ENCODE results near the gene BIN2.
"Not testable (repeated sequence)": the region's sequence is repeated elsewhere in the genome, so short reads cannot be mapped to it uniquely, and the experiment has no call there.

BIN2 gene

DNA sequence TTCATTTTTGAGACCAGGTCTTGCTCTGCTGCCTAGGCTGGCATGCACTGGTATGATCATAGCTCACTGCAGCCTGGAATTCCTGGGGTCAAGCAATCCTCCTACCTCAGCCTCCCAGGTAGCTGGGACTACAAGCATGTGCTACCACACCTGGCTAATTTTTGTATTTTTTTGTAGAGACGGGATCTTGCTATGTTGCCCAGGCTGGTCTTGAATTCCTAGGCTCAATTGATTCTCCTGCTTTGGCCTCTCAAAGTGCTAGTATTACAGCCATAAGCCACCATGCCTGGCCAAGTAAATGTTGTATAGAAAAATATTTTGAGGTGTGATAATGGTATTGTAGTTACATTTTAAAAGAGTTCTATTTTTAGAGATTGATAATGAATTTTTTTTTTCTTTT lies 12.6 kb downstream of the BIN2 start:
- DNase-seq (ENCODE audit: low spot score): no peak

DNA sequence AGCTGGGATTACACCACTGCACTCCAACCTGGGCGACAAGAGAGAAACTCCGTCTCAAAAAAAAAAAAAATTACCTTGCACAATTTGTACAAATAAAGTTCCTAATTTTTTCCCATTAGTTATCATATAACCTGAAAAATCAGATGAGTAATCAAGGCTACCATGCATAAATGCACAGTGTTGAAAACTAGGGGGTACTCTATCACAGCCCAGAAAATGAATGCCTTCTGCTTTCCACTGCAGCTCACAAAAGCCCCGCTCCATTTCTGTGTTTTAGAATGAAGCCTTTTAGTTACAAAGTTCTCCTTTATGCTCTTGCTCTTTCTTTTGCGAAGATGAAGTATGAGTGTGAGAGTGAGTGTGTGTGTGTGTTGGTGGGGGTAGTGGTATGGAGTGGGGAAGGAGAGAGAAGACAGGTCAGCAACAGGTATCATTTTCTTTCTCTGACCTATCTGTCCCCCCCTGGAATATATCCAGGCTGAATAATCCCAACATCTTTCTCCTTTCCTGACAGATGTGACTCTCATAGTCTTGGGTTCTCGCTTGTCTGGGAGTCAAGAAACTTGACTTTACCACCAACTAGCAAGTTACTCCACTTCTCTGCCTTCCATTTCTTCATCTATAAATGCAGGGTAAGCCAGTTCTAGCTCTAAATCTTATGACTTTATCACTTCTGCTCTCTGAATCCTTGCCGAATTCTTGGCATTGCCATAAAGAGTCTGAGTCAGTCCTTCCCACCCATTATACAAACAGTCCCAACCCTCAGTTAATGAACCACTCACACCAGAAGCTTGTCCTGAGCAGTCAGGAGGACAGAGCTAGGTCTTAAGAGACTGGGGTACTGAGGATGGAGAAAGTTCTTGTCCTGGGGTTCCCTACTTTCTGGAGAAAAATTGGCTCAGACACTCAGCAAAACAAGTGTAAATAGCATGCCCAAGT lies 16.1 kb downstream of the BIN2 start:
- no peak for DNase-seq (ENCODE audit: low spot score)

- DNase-seq (ENCODE audit: low spot score): no peak
These were observed 17.5 kb downstream of the BIN2 start for GRCh38 chr12:51306507-51306906.

- DNase-seq (ENCODE audit: low spot score): not testable (repeated sequence)
These were observed 23.2 kb downstream of the BIN2 start for GRCh38 chr12:51300768-51301167.

DNA sequence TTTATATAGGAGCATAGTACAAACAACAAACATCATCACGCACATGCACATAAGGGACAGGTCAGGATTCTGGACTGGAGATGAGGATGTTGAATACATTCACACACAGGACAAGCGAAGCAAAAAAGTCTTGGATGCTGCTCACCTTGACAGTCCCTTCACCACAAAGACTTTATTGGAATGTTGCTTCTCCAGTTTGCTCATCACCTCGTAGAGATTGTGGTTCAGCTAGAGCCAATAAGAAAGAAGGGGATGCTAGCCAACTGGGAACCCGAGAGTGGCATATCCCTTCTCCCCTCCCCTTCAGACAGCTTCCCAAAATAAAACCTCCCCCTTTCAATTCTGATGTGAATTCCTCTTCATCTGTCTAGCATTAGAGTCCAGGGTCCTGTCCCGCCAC lies 28.3 kb downstream of the BIN2 start:
- DNase-seq (ENCODE audit: low spot score): no peak

DNA sequence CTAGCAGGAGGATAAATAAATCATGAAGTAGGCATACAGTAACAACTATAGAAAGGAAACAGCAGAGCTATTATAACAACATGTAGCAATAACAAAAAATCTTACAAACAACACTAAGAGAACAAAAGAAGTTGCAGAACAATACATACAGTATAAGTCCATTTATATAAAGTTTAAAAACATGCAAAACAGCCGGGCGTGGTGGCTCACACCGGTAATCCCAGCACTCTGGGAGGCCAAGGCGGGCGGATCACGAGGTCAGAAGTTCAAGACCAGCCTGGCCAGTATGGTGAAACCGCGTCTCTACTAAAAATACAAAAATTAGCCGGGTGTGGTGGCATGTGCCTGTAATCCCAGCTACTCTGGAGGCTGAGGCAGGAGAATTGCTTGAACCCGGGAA lies 29.9 kb downstream of the BIN2 start:
- DNase-seq (ENCODE audit: low spot score): not testable (repeated sequence)

- no peak for DNase-seq (ENCODE audit: low spot score)
These were observed 30.3 kb downstream of the BIN2 start for GRCh38 chr12:51293696-51294095.

DNA sequence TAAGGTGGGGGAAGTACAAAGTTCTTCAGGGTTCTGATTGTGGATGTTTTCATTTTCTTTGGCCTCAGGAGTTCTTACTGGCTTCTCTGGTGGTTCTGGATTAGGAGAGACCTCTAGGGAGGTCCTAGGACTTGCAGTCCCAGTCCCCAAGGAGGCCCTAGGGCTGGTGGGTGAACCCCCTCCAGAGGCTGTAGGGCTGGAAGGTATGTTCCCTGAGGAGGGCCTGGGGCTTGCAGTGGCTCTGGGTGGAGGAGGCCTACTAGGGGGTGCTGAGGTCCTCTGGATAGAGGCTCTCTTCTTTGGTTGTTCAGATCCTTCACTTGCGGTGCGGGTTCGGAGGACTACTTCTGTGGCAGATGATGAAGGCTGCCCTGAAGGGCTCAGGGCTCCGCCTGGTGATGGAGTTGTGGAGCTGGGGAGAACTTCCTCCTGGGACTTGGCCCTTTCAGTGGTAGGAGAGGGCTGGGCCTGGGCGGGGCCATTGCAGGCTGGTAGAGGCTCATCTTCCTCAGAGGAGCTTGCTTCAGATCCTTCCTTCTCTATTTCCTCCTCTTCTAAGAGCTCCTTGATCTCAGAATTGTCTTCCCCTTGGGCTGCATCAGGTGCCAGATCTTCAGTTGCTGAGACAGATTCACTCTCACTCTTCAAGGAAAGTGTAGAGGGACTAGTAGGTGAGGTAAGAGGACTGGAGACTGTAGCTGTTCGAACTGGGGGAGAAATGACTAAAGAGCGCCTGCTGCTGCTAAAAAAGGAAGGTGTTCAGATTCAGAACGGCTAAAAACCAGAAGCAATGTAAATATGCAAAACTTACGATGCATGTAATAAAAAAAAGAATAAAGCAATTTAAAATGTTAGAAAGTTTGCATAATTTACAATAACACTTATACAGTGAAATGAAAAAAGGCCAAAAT lies 32.1 kb downstream of the BIN2 start:
- not testable (repeated sequence) for DNase-seq (ENCODE audit: low spot score)

DNA sequence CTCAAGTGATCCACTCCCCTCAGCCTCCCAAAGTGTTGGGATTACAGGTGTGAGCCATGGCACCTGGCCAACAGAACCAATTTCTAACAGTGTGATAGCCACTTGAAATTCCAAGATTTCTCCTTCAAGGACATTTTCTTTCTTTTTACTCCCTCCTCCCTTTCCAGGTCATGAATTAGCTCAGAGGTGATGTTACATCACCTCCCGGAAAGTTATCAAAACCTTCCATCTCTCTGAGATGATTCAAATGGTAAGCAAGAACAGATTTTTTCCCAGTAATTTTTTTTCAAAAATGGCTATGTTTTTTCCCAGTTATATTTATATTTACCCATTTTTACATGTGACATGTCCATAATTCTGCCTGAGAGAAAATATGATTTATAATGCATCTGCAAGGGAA lies 38.1 kb downstream of the BIN2 start:
- DNase-seq (ENCODE audit: low spot score): no peak

DNA sequence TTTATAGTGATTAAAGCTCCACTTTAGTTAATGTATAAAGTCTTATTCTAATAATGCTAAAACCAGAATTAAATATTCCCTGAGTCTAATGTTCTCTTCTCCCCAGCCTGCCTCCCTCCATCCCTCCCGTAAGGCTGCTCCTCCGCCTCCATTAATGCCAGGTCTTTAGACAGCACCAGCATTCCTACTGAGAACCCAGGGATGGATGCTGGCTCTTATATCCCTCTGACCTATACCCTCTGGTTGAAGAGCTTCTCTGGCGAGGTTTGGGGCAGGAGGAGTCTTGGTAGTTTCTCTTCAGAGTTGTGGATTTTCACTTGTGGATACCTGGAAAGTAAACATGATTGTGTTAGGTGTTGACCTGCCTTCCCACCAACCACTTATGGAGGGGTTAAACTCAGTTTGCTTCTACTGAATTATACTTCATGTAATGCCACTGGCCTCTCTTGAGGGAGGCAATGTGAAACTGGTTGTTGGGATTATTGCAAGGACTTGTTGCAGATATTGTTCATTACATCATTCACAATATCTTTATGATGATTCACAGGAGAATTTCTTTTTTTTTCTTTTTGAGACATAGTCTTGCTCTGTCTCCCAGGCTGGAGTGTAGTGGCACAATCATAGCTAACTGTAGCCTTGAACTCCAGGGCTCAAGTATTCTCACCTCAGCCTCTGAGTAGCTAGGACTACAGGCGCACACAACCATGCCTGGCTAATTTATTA lies 42.6 kb downstream of the BIN2 start:
- no peak for DNase-seq (ENCODE audit: low spot score)

- no peak for DNase-seq (ENCODE audit: low spot score)
These were observed 48.9 kb downstream of the BIN2 start for GRCh38 chr12:51275088-51275487.

- not testable (repeated sequence) for DNase-seq (ENCODE audit: low spot score)
These were observed 51.2 kb downstream of the BIN2 start for GRCh38 chr12:51272810-51273209.

- DNase-seq (ENCODE audit: low spot score): no peak
These were observed 52.9 kb downstream of the BIN2 start for GRCh38 chr12:51270951-51271518.

DNA sequence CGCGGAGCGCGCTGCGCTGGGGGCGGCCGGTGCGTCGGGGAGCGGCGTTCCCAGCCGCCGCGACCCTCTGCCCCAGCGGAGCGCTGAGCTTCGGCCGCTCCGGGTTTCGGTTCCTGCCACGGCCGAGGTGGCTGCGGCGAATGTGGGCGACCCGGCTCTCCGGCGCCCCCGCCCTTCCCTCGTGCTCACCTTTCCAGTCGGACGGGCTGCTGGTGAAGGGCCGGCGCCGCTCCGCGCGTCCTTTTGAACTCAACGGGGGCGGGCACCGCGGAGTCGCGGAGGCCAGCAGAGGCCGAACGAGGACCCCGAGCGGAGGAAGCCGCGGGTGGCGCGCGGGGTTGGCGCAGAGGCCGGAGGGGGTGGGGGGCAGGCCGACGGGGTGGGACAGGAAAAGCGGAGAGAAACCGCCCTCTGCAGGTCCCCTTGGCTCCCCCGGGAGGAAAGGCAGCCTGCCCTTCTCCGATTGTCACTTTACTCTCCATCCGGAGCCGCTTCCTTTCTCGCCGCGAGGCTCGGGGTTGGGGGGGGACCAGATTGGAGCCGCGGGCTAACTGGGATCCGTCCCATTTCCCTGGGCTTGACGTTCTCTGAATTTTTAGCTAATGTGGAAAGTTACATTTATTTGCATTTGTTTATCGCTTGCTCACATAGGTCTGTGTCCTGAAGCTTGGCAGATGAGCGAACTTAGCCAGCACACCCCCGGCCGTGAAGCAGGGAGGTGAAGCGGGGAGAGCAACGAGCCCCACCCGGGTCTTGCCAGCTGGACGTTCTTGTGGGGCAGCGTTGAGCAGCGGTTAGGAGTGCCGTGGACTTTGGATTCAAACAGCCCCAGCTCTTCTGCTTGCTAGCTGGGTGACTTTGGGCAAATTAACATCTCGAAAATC lies 53.7 kb downstream of the BIN2 start, which contains the start of gene SMAGP:
SMAGP (minus strand) TSS at position 349 of the 884 bp plus-strand sequence. CDS start 1,137 bp downstream, outside the sequence.
- DNase-seq (ENCODE audit: low spot score): peak; percentile 32

- peak; percentile 67 for DNase-seq (ENCODE audit: low spot score)
These were observed 54.6 kb downstream of the BIN2 start for GRCh38 chr12:51269174-51270066.

DNA sequence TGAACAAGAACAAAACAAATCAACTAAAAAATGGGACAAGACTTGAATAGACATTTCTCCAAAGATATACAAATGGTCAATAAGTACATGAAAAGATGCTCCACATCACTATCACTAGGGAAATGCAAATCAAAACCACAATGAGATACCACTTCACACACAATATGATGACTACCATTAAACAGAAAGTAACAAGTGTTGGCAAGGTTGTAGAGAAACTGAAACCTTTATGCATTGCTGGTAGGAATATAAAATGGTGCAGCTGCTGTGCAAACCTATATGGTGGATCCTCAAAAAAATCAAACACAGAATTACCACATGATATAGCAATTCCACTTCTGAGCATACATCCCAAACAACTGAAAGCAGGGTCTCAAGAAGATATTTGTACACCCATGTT lies 59.0 kb downstream of the BIN2 start:
- DNase-seq (ENCODE audit: low spot score): no peak

GRCh38 chr12:51264297-51264696 lies 59.7 kb downstream of the BIN2 start:
- no peak for DNase-seq (ENCODE audit: low spot score)

DNA sequence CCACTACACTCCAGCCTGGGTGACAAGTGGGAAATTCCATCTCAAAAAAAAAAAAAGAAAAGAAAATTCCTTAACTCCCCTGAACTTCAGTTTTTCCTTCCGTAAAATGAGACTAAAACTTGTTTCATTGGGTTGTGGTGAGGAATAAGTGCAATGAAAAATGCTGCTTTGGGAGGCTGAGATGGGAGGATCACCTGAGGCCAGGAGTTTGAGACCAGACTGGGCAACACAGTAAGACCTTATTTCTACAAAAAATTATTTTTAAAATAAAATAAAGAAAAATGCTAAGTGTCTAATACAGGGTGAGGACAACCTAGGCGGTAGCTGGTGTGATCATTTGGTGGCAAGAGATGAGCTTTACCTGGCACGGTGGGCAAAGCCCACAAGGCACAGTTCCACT lies 60.6 kb downstream of the BIN2 start:
- no peak for DNase-seq (ENCODE audit: low spot score)

GRCh38 chr12:51262758-51263177 lies 61.2 kb downstream of the BIN2 start:
- no peak for DNase-seq (ENCODE audit: low spot score)

DNA sequence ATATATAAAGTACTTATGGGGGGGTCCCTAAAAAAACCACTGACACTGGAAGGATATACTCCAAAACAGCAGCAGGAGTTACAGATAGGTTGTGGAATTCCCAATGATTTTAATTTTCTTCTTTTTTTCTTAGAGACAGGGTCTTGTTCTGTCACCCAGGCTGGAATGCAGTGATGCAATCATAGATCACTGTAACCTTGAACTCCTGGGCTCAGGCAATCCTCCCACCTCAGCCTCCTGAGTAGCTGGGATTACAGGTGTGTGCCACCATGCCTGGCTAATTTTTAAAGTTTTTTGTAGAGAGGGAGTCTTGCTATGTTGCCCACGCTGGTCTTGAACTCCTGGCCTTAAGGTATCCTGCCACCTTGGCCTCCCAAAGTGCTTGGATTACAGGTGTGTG lies 64.4 kb downstream of the BIN2 start:
- not testable (repeated sequence) for DNase-seq (ENCODE audit: low spot score)

Data from CD4-positive, alpha-beta T cell treated with Interleukin-6 at 100 ng/mL for 8 hours (primary cell).